ENCODE measurements around the gene LRRC7.

DNA sequence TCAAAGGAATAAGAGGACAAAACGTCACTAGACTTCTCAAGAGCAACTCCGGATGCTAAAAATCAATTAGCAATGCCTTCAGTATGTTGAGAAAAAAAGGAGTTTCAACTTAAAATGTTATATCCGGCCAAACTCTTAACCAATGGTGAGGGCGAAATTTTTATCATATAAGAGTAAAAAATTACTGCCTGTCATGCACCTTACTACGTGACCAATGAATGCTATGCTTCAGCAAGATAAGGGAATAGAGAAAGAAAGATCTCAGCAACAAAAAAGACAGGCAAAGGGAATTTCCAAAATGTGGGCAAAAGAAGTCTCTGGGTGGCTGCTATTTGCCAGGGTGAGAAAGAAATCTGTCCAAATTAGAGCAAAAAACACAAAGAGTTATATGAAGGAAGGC lies 47.4 kb upstream of the LRRC7 start:
- TF ChIP-seq EZH2 (IDR thresholded peaks at IDR 0.05; ENCODE audit: borderline replicate concordance, low read length): no peak
- no peak for TF ChIP-seq CTCF (IDR thresholded peaks at IDR 0.05; ENCODE audit: low read length)
